ENCODE results near the gene ZNF3.
"Not testable (repeated sequence)": the region's sequence is repeated elsewhere in the genome, so short reads cannot be mapped to it uniquely, and the experiment has no call there.

The ZNF3 gene

GRCh38 chr7:100081535-100082102, at the start of gene ZNF3:
Gene ZNF3 (minus strand): TSS chr7:100081723. CDS start chr7:100077357, 4,366 bp downstream.
- in situ Hi-C loops (cut with MboI; ENCODE audit: low sequenced_read_pairs): no loop called here

- in situ Hi-C loops (cut with MboI; ENCODE audit: low sequenced_read_pairs): no loop called here
Measured at GRCh38 chr7:100130608-100131453, 49.3 kb upstream of the ZNF3 start.

- in situ Hi-C loops (cut with MboI; ENCODE audit: low sequenced_read_pairs): not testable (repeated sequence)
Measured at GRCh38 chr7:100130220-100130607, 48.7 kb upstream of the ZNF3 start.

GRCh38 chr7:100128637-100128963, 47.1 kb upstream of the ZNF3 start:
- in situ Hi-C loops (cut with MboI; ENCODE audit: low sequenced_read_pairs): no loop called here

GRCh38 chr7:100127866-100128636, 46.5 kb upstream of the ZNF3 start:
- in situ Hi-C loops (cut with MboI; ENCODE audit: low sequenced_read_pairs): no loop called here

GRCh38 chr7:100126931-100127865, 45.7 kb upstream of the ZNF3 start, which contains the start of gene MBLAC1:
Gene MBLAC1 (plus strand): TSS chr7:100126967. CDS start chr7:100127396, 429 bp downstream.
- in situ Hi-C loops (cut with MboI; ENCODE audit: low sequenced_read_pairs): no loop called here

GRCh38 chr7:100126239-100126930, 44.9 kb upstream of the ZNF3 start:
- in situ Hi-C loops (cut with MboI; ENCODE audit: low sequenced_read_pairs): no loop called here

- in situ Hi-C loops (cut with MboI; ENCODE audit: low sequenced_read_pairs): no loop called here
Measured at GRCh38 chr7:100124301-100125230, 43.0 kb upstream of the ZNF3 start.

- in situ Hi-C loops (cut with MboI; ENCODE audit: low sequenced_read_pairs): no loop called here
Measured at GRCh38 chr7:100122568-100122967, 41.0 kb upstream of the ZNF3 start.

GRCh38 chr7:100122067-100122466, 40.5 kb upstream of the ZNF3 start:
- in situ Hi-C loops (cut with MboI; ENCODE audit: low sequenced_read_pairs): no loop called here

- in situ Hi-C loops (cut with MboI; ENCODE audit: low sequenced_read_pairs): no loop called here
Measured at GRCh38 chr7:100120733-100121036, 39.2 kb upstream of the ZNF3 start.

- in situ Hi-C loops (cut with MboI; ENCODE audit: low sequenced_read_pairs): no loop called here
Measured at GRCh38 chr7:100119970-100120732, 38.6 kb upstream of the ZNF3 start.

- in situ Hi-C loops (cut with MboI; ENCODE audit: low sequenced_read_pairs): no loop called here
Measured at GRCh38 chr7:100119072-100119969, 37.8 kb upstream of the ZNF3 start, which contains the start of the genes CNPY4 and TAF6. Gene CNPY4 (plus strand): TSS chr7:100119634. CDS start chr7:100119745, 111 bp downstream. Gene TAF6 (minus strand): TSS chr7:100119358. CDS start chr7:100114209, 5,149 bp downstream.

- in situ Hi-C loops (cut with MboI; ENCODE audit: low sequenced_read_pairs): no loop called here
Measured at GRCh38 chr7:100118388-100119071, 37.0 kb upstream of the ZNF3 start.

- in situ Hi-C loops (cut with MboI; ENCODE audit: low sequenced_read_pairs): no loop called here
Measured at GRCh38 chr7:100115026-100115425, 33.5 kb upstream of the ZNF3 start.

GRCh38 chr7:100111914-100112313, 30.4 kb upstream of the ZNF3 start:
- in situ Hi-C loops (cut with MboI; ENCODE audit: low sequenced_read_pairs): no loop called here

- in situ Hi-C loops (cut with MboI; ENCODE audit: low sequenced_read_pairs): no loop called here
Measured at GRCh38 chr7:100111156-100111555, 29.6 kb upstream of the ZNF3 start.
